Measurements from ENCODE around the gene LILRA6. TPM values are rescaled to one million over a fixed set of nuclear protein-coding genes. Genes with fewer than 3 reads are reported as not detected.

Gene LILRA6
- total RNA-seq, 1 donor from 2014 or later = not detected

DNA sequence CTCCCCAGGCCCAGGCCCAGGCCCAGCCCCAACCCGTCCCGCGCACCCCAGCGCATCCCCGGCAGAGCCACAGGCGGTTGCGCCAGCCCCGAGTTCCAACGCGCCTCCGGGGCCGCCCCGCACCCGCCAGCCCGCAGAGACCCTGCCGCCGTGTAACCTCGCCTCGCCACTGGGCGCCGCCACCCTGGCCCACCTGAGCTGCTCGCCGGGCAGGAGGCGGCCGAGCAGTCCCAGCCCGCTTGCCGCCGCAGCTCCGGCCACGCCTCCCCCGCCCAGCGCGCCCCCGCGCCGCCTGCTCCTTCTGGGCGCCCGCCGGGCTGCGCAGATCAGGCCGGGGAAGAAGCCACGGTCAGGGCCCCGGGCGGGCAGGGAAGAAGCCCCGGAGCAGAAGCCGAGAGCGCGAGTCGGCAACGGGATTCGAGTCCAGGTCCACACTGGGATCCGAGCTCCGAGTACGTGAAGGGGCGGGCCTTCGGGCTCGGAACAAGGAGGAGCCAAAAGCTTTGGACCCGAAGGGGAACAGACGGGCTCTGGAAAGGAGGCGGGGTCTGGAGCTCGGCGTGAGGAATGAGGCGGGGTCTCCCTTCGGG is 53.4 kb downstream of the LILRA6 start, which contains the start of gene MBOAT7:
Gene MBOAT7 (minus strand): TSS at position 436 of the 590 bp plus-strand sequence. CDS start 1,072 bp downstream, outside the sequence.
- Histone ChIP-seq H3K4me1 (ENCODE audit: insufficient read depth, low read length) (peaks cover 15% of the 10 kb centered on the region), H3K4me3 (ENCODE audit: insufficient read depth, low read depth, low read length) (peak within 1 kb of the TSS; percentile 82), H4K20me1 (ENCODE audit: insufficient read depth, low read length) (peaks cover 38% of the 10 kb centered on the region), H3K4me2 (ENCODE audit: low read length) (peak within 1 kb of the TSS; percentile 97), H3K27me3 (ENCODE audit: insufficient read depth, low read length) (no peaks in the 10 kb centered on the region), H3K9ac (ENCODE audit: low read length) (peak within 1 kb of the TSS; percentile 96), H2AFZ (ENCODE audit: low read depth, low read length) (peak within 1 kb of the TSS; percentile 93), H3K9me3 (ENCODE audit: insufficient read depth, low read depth, low read length) (no peaks in the 10 kb centered on the region), H3K36me3 (ENCODE audit: insufficient read depth, low read length) (peaks cover 3% of the 10 kb centered on the region), H3K79me2 (ENCODE audit: insufficient read depth, low read length) (peaks cover 46% of the 10 kb centered on the region), H3K27ac (ENCODE audit: low read depth, low read length) (peak within 1 kb of the TSS; percentile 99)
- peaks cover 7% of the 10 kb centered on the region for H3K4me1 Mint-ChIP-seq (ENCODE audit: low read depth, unreplicated experiment)
- DNase-seq (ENCODE audit: low read depth) (no peak), FAIRE-seq (peak; percentile 17)
- H3K27me3 Mint-ChIP-seq (ENCODE audit: low read depth, unreplicated experiment) = no peaks in the 10 kb centered on the region
- peak within 1 kb of the TSS; percentile 95 for H3K4me3 Mint-ChIP-seq (ENCODE audit: unreplicated experiment)
- H3K27ac Mint-ChIP-seq (ENCODE audit: unreplicated experiment) = peak within 1 kb of the TSS; percentile 96
- TF ChIP-seq, protein P1, sequence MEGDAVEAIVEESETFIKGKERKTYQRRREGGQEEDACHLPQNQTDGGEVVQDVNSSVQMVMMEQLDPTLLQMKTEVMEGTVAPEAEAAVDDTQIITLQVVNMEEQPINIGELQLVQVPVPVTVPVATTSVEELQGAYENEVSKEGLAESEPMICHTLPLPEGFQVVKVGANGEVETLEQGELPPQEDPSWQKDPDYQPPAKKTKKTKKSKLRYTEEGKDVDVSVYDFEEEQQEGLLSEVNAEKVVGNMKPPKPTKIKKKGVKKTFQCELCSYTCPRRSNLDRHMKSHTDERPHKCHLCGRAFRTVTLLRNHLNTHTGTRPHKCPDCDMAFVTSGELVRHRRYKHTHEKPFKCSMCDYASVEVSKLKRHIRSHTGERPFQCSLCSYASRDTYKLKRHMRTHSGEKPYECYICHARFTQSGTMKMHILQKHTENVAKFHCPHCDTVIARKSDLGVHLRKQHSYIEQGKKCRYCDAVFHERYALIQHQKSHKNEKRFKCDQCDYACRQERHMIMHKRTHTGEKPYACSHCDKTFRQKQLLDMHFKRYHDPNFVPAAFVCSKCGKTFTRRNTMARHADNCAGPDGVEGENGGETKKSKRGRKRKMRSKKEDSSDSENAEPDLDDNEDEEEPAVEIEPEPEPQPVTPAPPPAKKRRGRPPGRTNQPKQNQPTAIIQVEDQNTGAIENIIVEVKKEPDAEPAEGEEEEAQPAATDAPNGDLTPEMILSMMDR (IDR thresholded peaks at IDR 0.05; ENCODE audit: insufficient read depth, low read depth, low read length) = no peak
- peaks cover 10% of the 10 kb centered on the region for H3K36me3 Mint-ChIP-seq (ENCODE audit: low read depth, unreplicated experiment)
- no peaks in the 10 kb centered on the region for H3K9me3 Mint-ChIP-seq (ENCODE audit: unreplicated experiment)

DNA sequence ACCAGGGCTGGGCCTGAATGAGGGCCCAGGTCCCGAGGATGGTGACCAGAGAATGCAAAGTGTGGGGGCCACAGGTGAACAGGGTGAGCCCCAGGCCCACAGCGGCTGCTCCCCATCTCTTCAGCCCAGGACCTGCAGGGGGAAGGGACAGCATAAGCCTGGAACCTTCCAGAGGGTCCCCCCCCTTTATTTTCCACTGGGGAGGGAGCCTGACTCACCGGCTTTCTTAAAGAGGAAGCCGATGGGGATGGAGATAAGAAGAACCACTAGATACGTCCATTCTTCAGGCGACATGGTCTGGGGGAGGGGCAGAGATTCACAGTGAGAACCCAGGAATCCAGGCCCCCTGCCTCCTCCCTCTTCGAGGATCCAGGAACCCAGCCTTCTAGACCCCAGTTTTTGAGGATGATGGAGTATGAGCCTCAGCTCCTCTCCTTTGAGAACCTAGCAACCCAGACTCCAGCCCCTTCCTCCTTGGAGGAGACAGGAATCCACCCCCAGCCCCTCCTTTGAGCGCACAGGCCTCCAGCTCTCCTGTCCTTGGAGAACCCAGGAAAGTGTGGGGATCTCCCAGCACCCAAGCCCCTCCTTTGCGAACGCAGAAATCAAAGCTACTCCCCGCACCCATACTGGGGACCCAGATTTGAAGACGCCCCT is 54.2 kb downstream of the LILRA6 start:
- Mint-ChIP-seq H3K4me1 (ENCODE audit: low read depth, unreplicated experiment) (peaks cover 7% of the 10 kb centered on the region), H3K36me3 (ENCODE audit: low read depth, unreplicated experiment) (peaks cover 12% of the 10 kb centered on the region), H3K27ac (ENCODE audit: unreplicated experiment) (peak overlapping the region; percentile 72), H3K4me3 (ENCODE audit: unreplicated experiment) (peak overlapping the region; percentile 94), H3K27me3 (ENCODE audit: low read depth, unreplicated experiment) (no peaks in the 10 kb centered on the region), H3K9me3 (ENCODE audit: unreplicated experiment) (no peaks in the 10 kb centered on the region)
- Histone ChIP-seq H3K27me3 (ENCODE audit: insufficient read depth, low read length) (no peaks in the 10 kb centered on the region), H3K36me3 (ENCODE audit: insufficient read depth, low read length) (peaks cover 2% of the 10 kb centered on the region), H3K79me2 (ENCODE audit: insufficient read depth, low read length) (peaks cover 42% of the 10 kb centered on the region), H3K4me2 (ENCODE audit: low read length) (peak overlapping the region; percentile 97), H2AFZ (ENCODE audit: low read depth, low read length) (no peak overlapping the region), H3K9ac (ENCODE audit: low read length) (peak overlapping the region; percentile 95), H3K9me3 (ENCODE audit: insufficient read depth, low read depth, low read length) (no peaks in the 10 kb centered on the region), H3K27ac (ENCODE audit: low read depth, low read length) (peak overlapping the region; percentile 99), H3K4me3 (ENCODE audit: insufficient read depth, low read depth, low read length) (peak overlapping the region; percentile 82), H4K20me1 (ENCODE audit: insufficient read depth, low read length) (peaks cover 37% of the 10 kb centered on the region), H3K4me1 (ENCODE audit: insufficient read depth, low read length) (peaks cover 15% of the 10 kb centered on the region)
- DNase-seq (ENCODE audit: low read depth) = peak; percentile 73
- FAIRE-seq = no peak
- TF ChIP-seq, protein P1 (IDR thresholded peaks at IDR 0.05; ENCODE audit: insufficient read depth, low read depth, low read length) = no peak
- TF ChIP-seq EZH2 (IDR thresholded peaks at IDR 0.05; ENCODE audit: insufficient read depth, low read length) = no peak

DNA sequence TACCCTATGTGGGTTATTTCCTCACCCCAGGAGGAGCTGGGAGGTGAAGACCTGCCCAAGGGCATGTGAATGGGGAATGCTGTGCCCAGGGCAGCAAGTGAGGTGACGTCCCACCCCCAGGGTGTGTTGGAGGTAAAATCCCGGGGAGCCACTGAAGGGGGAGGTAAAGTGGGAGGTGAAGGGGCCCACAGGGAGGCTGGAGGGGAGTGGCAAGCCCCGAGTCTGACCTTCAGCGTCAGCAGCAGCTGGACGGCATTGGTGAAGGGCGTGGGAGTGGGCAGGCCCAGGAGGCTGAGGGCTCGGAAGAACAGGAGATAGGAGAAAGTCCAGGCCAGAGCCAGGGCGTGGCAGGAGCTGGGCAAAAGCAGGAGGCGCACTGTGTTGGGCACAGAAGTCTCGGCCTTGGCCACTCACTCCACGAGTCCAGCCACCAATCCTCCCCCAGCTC is 55.6 kb downstream of the LILRA6 start:
- Histone ChIP-seq H3K9ac (ENCODE audit: low read length) (no peak overlapping the region), H3K27ac (ENCODE audit: low read depth, low read length) (no peak overlapping the region), H3K27me3 (ENCODE audit: insufficient read depth, low read length) (no peaks in the 10 kb centered on the region), H3K9me3 (ENCODE audit: insufficient read depth, low read depth, low read length) (no peaks in the 10 kb centered on the region), H2AFZ (ENCODE audit: low read depth, low read length) (no peak overlapping the region), H3K4me2 (ENCODE audit: low read length) (no peak overlapping the region), H3K4me1 (ENCODE audit: insufficient read depth, low read length) (peaks cover 11% of the 10 kb centered on the region), H3K36me3 (ENCODE audit: insufficient read depth, low read length) (no peaks in the 10 kb centered on the region), H3K4me3 (ENCODE audit: insufficient read depth, low read depth, low read length) (no peak overlapping the region), H3K79me2 (ENCODE audit: insufficient read depth, low read length) (peaks cover 31% of the 10 kb centered on the region), H4K20me1 (ENCODE audit: insufficient read depth, low read length) (peaks cover 28% of the 10 kb centered on the region)
- H3K4me1 Mint-ChIP-seq (ENCODE audit: low read depth, unreplicated experiment) = no peaks in the 10 kb centered on the region
- FAIRE-seq = no peak
- TF ChIP-seq, protein P1 (IDR thresholded peaks at IDR 0.05; ENCODE audit: insufficient read depth, low read depth, low read length) = no peak
- TF ChIP-seq EZH2 (IDR thresholded peaks at IDR 0.05; ENCODE audit: insufficient read depth, low read length) = no peak
- H3K4me3 Mint-ChIP-seq (ENCODE audit: unreplicated experiment) = peak overlapping the region; percentile 94
- peak overlapping the region; percentile 26 for H3K27ac Mint-ChIP-seq (ENCODE audit: unreplicated experiment)
- H3K9me3 Mint-ChIP-seq (ENCODE audit: unreplicated experiment) = no peaks in the 10 kb centered on the region
- DNase-seq (ENCODE audit: low read depth) = no peak
- peaks cover 7% of the 10 kb centered on the region for H3K36me3 Mint-ChIP-seq (ENCODE audit: low read depth, unreplicated experiment)
- no peaks in the 10 kb centered on the region for H3K27me3 Mint-ChIP-seq (ENCODE audit: low read depth, unreplicated experiment)

Data from astrocyte (in vitro differentiated cells and primary cell).